Stimulated activated CD8-positive, alpha-beta memory T cell treated with anti-CD3 and anti-CD28 coated beads, Interleukin-15, amount 100 ng/mL, for 24 hours (primary cell): Measurements from ENCODE around the gene TFEB.

ENCODE experiments used
- DNase-seq: peaks from one replicate; pipeline ENCODE4 v3.0.0-alpha.2; 2020; ENCODE audit warnings: low read depth

TFEB gene

DNA sequence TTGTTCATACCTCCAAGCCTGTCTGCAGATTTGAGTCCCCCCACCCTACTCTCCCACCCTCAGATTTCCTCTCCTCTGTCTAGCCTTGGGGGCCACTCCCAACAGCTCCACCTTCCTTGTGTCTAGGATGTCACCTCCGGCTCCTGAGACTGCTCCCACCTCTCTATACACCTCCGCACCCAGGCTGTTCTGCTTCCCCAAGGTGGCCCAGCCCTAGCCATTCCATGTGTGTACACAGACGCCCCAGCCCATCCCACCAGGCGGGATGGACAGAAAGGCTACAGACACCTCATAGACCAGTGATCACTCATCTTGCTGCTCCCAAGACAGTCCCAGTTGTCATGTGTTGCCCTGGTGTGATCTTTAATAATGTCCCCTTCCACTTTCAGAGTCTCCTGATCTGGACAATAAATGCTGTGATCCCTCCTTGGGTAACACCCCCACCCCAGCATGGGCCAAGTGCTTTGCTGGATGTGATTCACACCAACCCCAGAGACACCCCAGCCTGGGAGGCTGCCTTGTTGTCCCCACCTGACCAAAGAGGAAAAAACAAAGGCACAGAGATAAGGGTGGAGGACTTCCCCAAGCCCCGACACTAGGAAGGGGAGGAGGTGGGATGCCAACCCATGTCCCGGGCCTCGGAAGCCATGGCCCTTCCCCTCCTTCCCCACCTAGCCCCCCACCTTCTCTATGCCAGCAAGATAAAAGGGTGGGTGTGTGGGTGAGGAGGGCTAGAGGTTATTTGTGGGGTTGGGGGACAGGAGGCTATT is 61.0 kb downstream of the TFEB start:
- no peak for DNase-seq

- DNase-seq: no peak
Observed at GRCh38 chr6:41673704-41674000, 61.8 kb downstream of the TFEB start.

DNA sequence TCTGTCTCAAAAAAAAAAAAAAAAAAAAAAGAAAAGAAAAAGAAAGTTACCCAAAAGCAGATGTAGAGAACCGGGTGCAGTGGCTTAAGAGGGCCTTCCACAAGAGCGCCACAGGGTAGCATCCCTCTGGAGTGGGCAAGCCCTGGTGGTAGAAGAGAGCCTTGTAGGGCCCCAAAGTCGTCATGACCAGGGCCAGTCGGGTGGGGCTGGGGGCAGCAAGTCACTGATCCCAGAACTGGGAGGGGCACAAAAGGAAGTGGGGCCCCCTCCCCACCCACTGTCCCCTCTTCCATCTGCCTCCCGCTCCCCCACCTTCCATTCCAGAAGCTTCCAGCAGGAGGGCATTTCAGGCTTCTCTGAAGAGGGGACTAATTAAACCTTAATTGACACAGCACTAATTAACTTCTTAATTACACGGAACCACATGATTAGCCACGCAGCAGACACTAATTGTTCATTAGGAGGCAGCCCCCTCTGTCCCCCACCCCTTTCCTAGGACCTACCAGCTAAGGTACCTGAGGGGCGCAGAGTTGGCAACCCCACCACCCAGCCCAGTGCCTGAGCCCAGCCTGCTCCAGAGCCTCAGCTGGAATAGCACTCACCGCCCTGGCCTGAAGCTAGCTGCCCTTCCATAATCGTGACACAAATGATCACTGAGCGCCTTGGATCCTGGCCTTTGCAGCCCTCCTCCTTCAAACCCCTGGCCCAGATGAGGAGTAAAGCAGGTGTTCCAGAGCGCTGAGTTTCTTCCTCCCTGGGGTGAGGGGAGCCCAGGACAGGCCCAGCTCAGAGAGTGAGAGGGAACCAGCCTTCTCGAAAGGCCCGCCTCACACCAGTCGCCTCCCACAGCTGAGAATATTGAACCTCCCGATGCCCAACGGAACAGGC is 62.3 kb downstream of the TFEB start:
- DNase-seq: no peak

- DNase-seq: no peak
Observed at GRCh38 chr6:41672016-41672415, 63.4 kb downstream of the TFEB start.

DNA sequence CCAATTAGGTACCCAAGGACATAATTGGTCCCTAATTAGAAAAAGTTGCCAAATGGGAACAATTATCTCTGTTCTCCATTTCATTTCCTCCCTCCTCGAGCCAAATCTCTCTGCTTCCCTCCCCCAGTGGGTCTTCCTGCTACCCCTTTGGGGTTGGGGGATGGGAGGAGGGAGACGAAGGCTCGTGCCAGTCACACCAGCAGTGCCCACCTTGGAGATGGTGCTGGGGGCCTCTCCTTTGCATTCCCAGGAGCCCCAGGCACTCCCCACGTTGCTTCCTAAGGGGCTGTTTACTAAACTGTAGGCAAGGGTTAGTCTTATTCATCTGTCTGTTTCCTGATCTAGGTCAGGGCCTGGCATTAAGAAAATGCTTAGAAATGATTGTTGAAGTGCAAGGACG is 64.0 kb downstream of the TFEB start:
- DNase-seq: no peak

DNA sequence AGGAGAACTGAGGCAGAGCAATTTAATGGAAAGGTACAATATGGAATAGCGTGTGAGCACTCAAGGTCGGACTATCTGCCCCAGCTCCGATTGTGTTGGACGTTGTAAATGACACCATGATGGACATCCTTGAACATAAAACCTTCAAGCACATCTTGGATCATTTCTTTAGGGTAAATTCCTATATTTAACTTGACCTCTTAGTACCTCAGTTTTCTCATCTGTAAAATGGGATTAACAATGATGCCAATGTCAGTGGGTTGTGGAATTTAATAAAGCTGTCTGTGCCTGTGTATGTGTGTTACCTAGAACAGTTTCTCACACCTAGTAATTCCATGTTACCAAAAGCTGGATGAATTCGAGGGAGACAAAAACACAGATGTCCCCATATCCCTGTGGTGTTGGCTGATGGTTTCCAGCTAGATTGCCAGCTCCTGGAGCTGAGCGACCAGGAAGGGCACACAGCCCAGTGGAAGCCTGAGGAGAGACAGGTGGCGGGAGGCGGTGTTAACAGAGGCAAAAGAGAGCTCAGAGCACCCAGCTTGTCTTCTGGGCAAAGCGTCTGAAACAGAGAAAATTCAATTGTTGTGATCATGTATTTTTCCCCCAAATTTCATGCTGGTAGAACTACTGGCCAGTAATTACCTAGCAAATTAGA is 64.6 kb downstream of the TFEB start:
- DNase-seq: no peak

DNA sequence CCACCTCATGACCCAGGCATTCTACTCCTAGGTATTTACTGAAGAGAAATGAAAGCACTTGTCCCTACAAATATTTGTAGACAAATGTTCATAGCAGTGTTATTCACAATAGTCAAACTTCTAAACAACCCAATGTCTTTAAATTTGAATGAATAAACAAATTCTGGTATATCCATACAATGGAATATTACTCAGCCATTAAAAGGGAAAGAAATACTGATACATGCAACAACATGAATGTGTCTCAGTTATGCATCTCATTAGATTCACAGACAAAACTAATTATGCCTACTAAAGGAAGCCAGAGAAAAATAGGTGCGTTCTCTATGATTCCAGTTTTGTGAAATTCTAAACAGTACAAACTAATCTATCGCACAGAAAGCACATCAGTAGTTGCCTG is 66.4 kb downstream of the TFEB start:
- DNase-seq: no peak

DNA sequence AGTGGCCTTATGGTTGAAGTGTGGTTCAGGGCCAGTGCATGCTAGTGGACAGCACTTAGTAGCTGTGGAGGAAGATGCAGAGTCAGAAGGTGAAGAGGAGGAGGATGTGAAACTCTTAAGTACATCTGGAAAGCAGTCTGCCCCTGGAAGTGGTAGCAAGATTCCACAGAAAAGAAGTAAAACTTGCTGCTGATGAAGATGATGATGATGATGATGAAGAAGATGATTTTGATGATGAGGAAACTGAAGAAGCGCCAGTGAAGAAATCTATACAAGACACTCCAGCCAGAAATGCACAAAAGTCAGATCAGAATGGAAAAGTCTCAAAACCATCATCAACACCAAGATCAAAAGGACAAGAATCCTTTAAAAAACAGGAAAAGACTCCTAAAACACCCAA is 68.2 kb downstream of the TFEB start:
- no peak for DNase-seq

GRCh38 chr6:41664271-41664670 is 71.1 kb downstream of the TFEB start:
- DNase-seq: no peak

- DNase-seq: no peak
Observed at GRCh38 chr6:41663568-41663967, 71.8 kb downstream of the TFEB start.

- DNase-seq: no peak
Observed at GRCh38 chr6:41659935-41660334, 75.5 kb downstream of the TFEB start.

GRCh38 chr6:41658636-41659035 is 76.8 kb downstream of the TFEB start:
- no peak for DNase-seq

GRCh38 chr6:41657131-41658094 is 78.0 kb downstream of the TFEB start:
- DNase-seq: no peak

DNA sequence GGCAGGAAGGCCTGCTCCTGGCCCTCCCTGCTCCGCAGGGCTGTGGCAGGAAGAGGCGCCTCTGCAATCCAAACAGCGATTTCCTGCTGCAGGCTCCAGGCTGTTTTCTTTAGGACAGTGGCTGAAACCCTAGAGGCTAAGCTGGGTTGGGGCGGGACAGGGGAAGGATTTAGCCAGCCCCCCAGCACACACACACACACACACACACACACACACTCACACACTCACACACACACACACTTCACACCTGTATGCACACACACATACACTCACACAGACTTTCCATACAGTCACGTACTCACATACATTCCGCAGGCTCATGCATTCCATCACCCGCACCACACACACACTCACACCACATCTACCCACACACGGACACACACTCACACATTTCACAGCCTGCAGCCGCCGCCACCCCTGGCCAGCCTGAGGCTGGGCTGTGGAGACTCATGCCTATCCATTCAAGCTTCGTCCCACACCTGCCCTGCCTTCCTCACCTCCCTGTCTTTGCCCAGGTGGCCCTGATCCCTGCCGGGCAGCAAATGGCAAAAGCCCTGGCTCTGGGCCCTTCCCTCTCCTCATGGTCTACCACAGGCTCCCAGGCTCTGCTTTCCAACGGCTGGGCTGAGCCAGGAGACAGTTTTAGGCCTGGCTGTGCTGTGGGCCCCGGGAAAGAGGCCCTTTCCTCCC is 79.3 kb downstream of the TFEB start:
- no peak for DNase-seq

DNA sequence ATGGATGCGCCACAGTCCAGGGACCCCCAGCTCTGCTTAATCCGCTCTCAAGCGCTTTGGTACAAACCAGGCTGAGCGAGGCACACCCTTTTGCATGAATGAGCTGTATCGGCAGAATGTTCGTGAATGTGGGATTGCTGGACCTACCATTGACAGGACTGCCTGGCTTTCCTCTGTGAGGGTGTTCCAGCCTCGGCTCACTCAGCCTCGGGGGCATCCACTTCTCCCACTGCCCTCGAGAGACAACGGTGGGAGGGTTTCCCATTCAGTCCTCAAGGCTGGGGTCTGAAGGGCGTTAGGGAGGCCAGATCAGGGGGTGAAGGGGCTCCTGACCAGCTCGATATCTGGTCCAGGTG is 79.8 kb downstream of the TFEB start:
- no peak for DNase-seq

DNA sequence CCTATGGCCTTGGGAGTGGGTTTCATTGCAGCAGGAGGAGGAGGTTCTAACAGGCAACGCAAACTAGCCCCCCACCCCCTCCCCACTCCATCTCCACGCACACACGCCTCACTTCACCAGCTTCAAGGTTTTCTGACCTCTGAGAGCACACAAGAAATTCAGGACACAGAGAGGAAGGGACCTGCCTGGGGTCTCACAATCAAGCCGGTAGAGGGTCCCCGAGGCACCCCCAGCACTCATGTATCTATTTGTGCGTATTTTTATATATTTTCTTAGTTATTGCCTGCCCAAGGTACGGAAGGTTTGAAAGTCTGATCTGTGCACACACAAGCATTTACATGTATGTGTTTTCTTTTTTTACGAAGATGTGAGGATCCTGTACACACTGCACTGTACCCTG is 80.2 kb downstream of the TFEB start:
- no peak for DNase-seq

- DNase-seq: no peak
Observed at GRCh38 chr6:41654698-41655151, 80.7 kb downstream of the TFEB start.

- no peak for DNase-seq
Observed at GRCh38 chr6:41654151-41654697, 81.2 kb downstream of the TFEB start.

GRCh38 chr6:41653691-41654090 is 81.7 kb downstream of the TFEB start:
- no peak for DNase-seq

GRCh38 chr6:41652866-41653652 is 82.3 kb downstream of the TFEB start:
- no peak for DNase-seq
